Panc1 (cell line): ENCODE data around the gene DAB1. TPM values are rescaled to one million over a fixed set of nuclear protein-coding genes. Genes with fewer than 3 reads are reported as not detected.

Experiments used
- ATAC-seq: fragments of 200-7000 bp; cut with Tn5 transposase; 2 replicates; pipeline ENCODE4 v1.9.1; 2020; ENCODE audit warnings: mild to moderate bottlenecking, moderate library complexity
- BruUV-seq: library from RNA; stranded (reverse); fragments of 400-500 nt; replicated peaks from 2 replicates; lab custom pipeline; 2021; lab: Mats Ljungman, UMichigan
- CTCF ChIA-PET: fragments of 300-600 bp; sonication (Branson Sonifier 250); formaldehyde crosslinking; loops from one replicate; lab custom pipeline; 2022; ENCODE audit warnings: antibody characterized with exemption; lab: Charles Lee
- POLR2A ChIA-PET: fragments of 300-600 bp; sonication (Branson Sonifier 250); formaldehyde crosslinking; loops from one replicate; lab custom pipeline; 2022; ENCODE audit warnings: antibody characterized with exemption; lab: Charles Lee
- DNase-seq: peaks from one replicate; pipeline ENCODE4 v3.0.0-alpha.2; 2010; ENCODE audit warnings: low read depth, low spot score
- H3K27ac ChIP-seq: 2 replicates; pipeline ENCODE4 v1.5.1; 2011; ENCODE audit warnings: mild to moderate bottlenecking, low read length, inconsistent platforms
- H3K27me3 ChIP-seq: fragments of 200-500 bp; sonication (Bioruptor generic); 2 replicates; pipeline ENCODE4 v1.6.0; 2014; ENCODE audit warnings: low read length, inconsistent platforms; ENCODE audit not compliant: control insufficient read depth, insufficient read depth
- H3K36me3 ChIP-seq: fragments of 200-500 bp; sonication (Bioruptor generic); 2 replicates; pipeline ENCODE4 v1.5.1; 2014; ENCODE audit warnings: inconsistent platforms, mild to moderate bottlenecking, low read length, moderate library complexity; ENCODE audit not compliant: control insufficient read depth, insufficient read depth
- H3K4me1 ChIP-seq: 2 replicates; pipeline ENCODE4 v1.5.1; 2011; ENCODE audit warnings: inconsistent platforms, mild to moderate bottlenecking, low read length, moderate library complexity; ENCODE audit not compliant: control insufficient read depth, insufficient read depth
- H3K4me3 ChIP-seq, 2 experiments: 2 replicates each; pipeline ENCODE4 v1.5.1; 2011 to 2012; ENCODE audit warnings: low read depth in 2 of 2, low read length in 2 of 2, mild to moderate bottlenecking in 2 of 2, inconsistent platforms in 1 of 2, moderate library complexity in 1 of 2
- H3K9me3 ChIP-seq: fragments of 200-500 bp; sonication (Bioruptor generic); 2 replicates; pipeline ENCODE4 v1.5.1; 2014; ENCODE audit warnings: low read depth, mild to moderate bottlenecking, inconsistent platforms, low read length, moderate library complexity; ENCODE audit not compliant: control insufficient read depth, insufficient read depth
- CTCF ChIP-seq: fragments of 450-650 bp; IDR thresholded peaks from 2 replicates; pipeline ENCODE4 v1.5.1; 2017; ENCODE audit warnings: mild to moderate bottlenecking
- POLR2AphosphoS5 ChIP-seq: IDR thresholded peaks from 2 replicates; pipeline ENCODE4 v1.6.1; 2012; ENCODE audit warnings: mild to moderate bottlenecking, low read depth, low read length, moderate library complexity
- REST ChIP-seq, 2 experiments: IDR thresholded peaks; 2 replicates each; pipeline ENCODE4 v1.6.1; 2011 to 2012; ENCODE audit warnings: low read depth in 2 of 2, control low read depth in 1 of 2, low read length in 1 of 2, mild to moderate bottlenecking in 1 of 2, moderate library complexity in 1 of 2; ENCODE audit not compliant: insufficient read depth in 1 of 2
- SIN3A ChIP-seq: IDR thresholded peaks from 2 replicates; pipeline ENCODE4 v1.6.1; 2012; ENCODE audit warnings: low read depth, mild to moderate bottlenecking, low read length, moderate library complexity, borderline replicate concordance; ENCODE audit not compliant: insufficient read depth
- TCF7L2 ChIP-seq: IDR thresholded peaks from 2 replicates; pipeline ENCODE4 v1.6.1; 2011; ENCODE audit warnings: mild to moderate bottlenecking, low read depth, low read length, inconsistent platforms
- in situ Hi-C: cut with HindIII; loops from 2 replicates; pipeline ENCODE4 v1.10.0; 2016; ENCODE audit warnings: low sequenced_read_pairs, low pct_unique_long_range_greater_than_20kb
- intact Hi-C: fragments of 100-400 bp; cut with micrococcal nuclease; formaldehyde crosslinking; loops from one replicate; pipeline ENCODE4 v1.10.0; 2022; ENCODE audit not compliant: unreplicated experiment
- total RNA-seq: library from RNA; stranded (reverse); gene quantifications from one replicate; pipeline ENCODE4 v1.2.1, GENCODE V29; 2021; ENCODE audit not compliant: unreplicated experiment

Gene DAB1
- total RNA-seq, 1 experiment from 2014 or later, result 0.05 TPM

GRCh38 chr1:57129865-57130264 is 294.0 kb downstream of the DAB1 start:
- Histone ChIP-seq H3K9me3 (no peaks in the 10 kb centered on the region), H3K4me3 (no peak overlapping the region), H3K27me3 (no peaks in the 10 kb centered on the region), H3K27ac (no peak overlapping the region), H3K4me1 (no peaks in the 10 kb centered on the region), H3K36me3 (no peaks in the 10 kb centered on the region)
- ChIA-PET CTCF (no interaction called here), POLR2A (no interaction called here)
- ATAC-seq (no peak), DNase-seq (no peak)
- in situ Hi-C loops, result no loop called here
- TF ChIP-seq TCF7L2 (no peak), SIN3A (no peak), CTCF (no peak), POLR2AphosphoS5 (no peak), REST (IDR thresholded peaks at IDR 0.05; ENCODE audit: insufficient read depth in 1 of 2, low read depth in 2 of 2, low read length in 1 of 2) (no peak)
- intact Hi-C loops, result no loop called here
- no TSS peak for BruUV-seq

DNA sequence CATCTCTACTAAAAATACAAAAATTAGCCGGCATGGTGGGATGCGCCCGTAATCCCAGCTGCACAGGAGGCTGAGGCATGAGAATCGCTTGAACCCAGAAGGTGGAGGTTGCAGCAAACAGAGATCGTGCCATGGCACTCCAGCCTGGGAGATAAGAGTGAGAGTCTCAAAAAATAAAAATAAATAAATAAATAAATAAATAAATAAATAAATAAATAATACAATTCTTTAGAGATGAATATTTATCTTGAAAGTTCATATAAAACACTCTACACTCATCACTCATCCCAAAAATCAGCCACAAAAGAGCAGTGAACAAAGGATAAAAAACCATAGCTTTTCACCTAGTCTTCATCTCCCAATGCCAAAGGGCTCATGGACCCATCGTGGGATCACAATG is 295.9 kb downstream of the DAB1 start:
- DNase-seq (no peak), ATAC-seq (no peak)
- CTCF ChIA-PET, result no interaction called here
- intact Hi-C loops, result no loop called here
- Histone ChIP-seq H3K36me3 (no peaks in the 10 kb centered on the region), H3K27me3 (no peaks in the 10 kb centered on the region), H3K27ac (no peak overlapping the region), H3K4me3 (no peak overlapping the region), H3K4me1 (no peaks in the 10 kb centered on the region), H3K9me3 (no peaks in the 10 kb centered on the region)
- no peak for TF ChIP-seq REST (IDR thresholded peaks at IDR 0.05; ENCODE audit: insufficient read depth in 1 of 2, low read depth in 2 of 2, low read length in 1 of 2)
- TF ChIP-seq SIN3A, result no peak
- no peak for TF ChIP-seq TCF7L2
- no peak for TF ChIP-seq CTCF
- TF ChIP-seq POLR2AphosphoS5, result no peak
- in situ Hi-C loops, result no loop called here
- no TSS peak for BruUV-seq
- POLR2A ChIA-PET, result no interaction called here
